Astrocyte (in vitro differentiated cells and primary cell): Measurements from ENCODE around the gene RNU6-7. TPM values are rescaled to one million over a fixed set of nuclear protein-coding genes. Genes with fewer than 3 reads are reported as not detected.
A peak's percentile ranks its signal among the peaks of the same experiment; 100 is the strongest.

ENCODE experiments used
- DNase-seq: peaks from one replicate; pipeline ENCODE4 v3.0.0-alpha.2; 2010; ENCODE audit warnings: low read depth
- FAIRE-seq: peaks from 2 replicates; lab custom pipeline; 2011; peaks lifted over from hg19 to GRCh38; lab: Jason Lieb, UNC
- H2AFZ ChIP-seq: 2 replicates; pipeline ENCODE4 v1.6.0; 2012; ENCODE audit warnings: low read depth, low read length, inconsistent platforms
- H3K27ac ChIP-seq: 2 replicates; pipeline ENCODE4 v1.5.1; 2011; ENCODE audit warnings: low read depth, low read length, inconsistent platforms
- H3K27me3 ChIP-seq: 2 replicates; pipeline ENCODE4 v1.6.0; 2011; ENCODE audit warnings: low read length, inconsistent platforms; ENCODE audit not compliant: insufficient read depth
- H3K36me3 ChIP-seq: 2 replicates; pipeline ENCODE4 v1.5.1; 2011; ENCODE audit warnings: low read length, inconsistent platforms; ENCODE audit not compliant: insufficient read depth
- H3K4me1 ChIP-seq: 2 replicates; pipeline ENCODE4 v1.5.1; 2011; ENCODE audit warnings: low read length, inconsistent platforms; ENCODE audit not compliant: insufficient read depth
- H3K4me2 ChIP-seq: 2 replicates; pipeline ENCODE4 v1.6.0; 2012; ENCODE audit warnings: low read length, inconsistent platforms
- H3K4me3 ChIP-seq: 2 replicates; pipeline ENCODE4 v1.5.1; 2011; ENCODE audit warnings: low read depth, mild to moderate bottlenecking, low read length, inconsistent platforms; ENCODE audit not compliant: insufficient read depth
- H3K79me2 ChIP-seq: 2 replicates; pipeline ENCODE4 v1.6.0; 2012; ENCODE audit warnings: mild to moderate bottlenecking, low read length, inconsistent platforms; ENCODE audit not compliant: insufficient read depth
- H3K9ac ChIP-seq: 2 replicates; pipeline ENCODE4 v1.6.0; 2012; ENCODE audit warnings: mild to moderate bottlenecking, low read length, inconsistent platforms
- H3K9me3 ChIP-seq: 2 replicates; pipeline ENCODE4 v1.5.1; 2012; ENCODE audit warnings: low read depth, mild to moderate bottlenecking, low read length, inconsistent platforms; ENCODE audit not compliant: insufficient read depth
- H4K20me1 ChIP-seq: 2 replicates; pipeline ENCODE4 v1.6.0; 2012; ENCODE audit warnings: low read length, inconsistent platforms; ENCODE audit not compliant: insufficient read depth
- H3K27ac Mint-ChIP-seq: one replicate; pipeline ENCODE4 v1.8.0; 2021; ENCODE audit warnings: mild to moderate bottlenecking, mixed read lengths; ENCODE audit not compliant: unreplicated experiment
- H3K27me3 Mint-ChIP-seq: one replicate; pipeline ENCODE4 v1.8.0; 2021; ENCODE audit warnings: low read depth, mixed read lengths; ENCODE audit not compliant: unreplicated experiment
- H3K36me3 Mint-ChIP-seq: one replicate; pipeline ENCODE4 v1.8.0; 2021; ENCODE audit warnings: low read depth, mixed read lengths; ENCODE audit not compliant: unreplicated experiment
- H3K4me1 Mint-ChIP-seq: one replicate; pipeline ENCODE4 v1.8.0; 2021; ENCODE audit warnings: low read depth, mixed read lengths; ENCODE audit not compliant: unreplicated experiment
- H3K4me3 Mint-ChIP-seq: one replicate; pipeline ENCODE4 v1.8.0; 2021; ENCODE audit warnings: mild to moderate bottlenecking, moderate library complexity, mixed read lengths; ENCODE audit not compliant: unreplicated experiment
- H3K9me3 Mint-ChIP-seq: one replicate; pipeline ENCODE4 v1.8.0; 2021; ENCODE audit warnings: mild to moderate bottlenecking, mixed read lengths; ENCODE audit not compliant: unreplicated experiment
- CTCF ChIP-seq: IDR thresholded peaks from 2 replicates; pipeline ENCODE4 v1.5.1; 2011; ENCODE audit warnings: low read depth, mild to moderate bottlenecking, inconsistent platforms, low read length, moderate library complexity; ENCODE audit not compliant: insufficient read depth
- EZH2 ChIP-seq: IDR thresholded peaks from 2 replicates; pipeline ENCODE4 v1.6.1; 2012; ENCODE audit warnings: mild to moderate bottlenecking, low read length, inconsistent platforms; ENCODE audit not compliant: insufficient read depth
- total RNA-seq: library from RNA; stranded (reverse); gene quantifications from 2 replicates; pipeline ENCODE4 v1.2.1, GENCODE V29; 2021

The RNU6-7 gene
- total RNA-seq, 1 donor from 2014 or later, result not detected

GRCh38 chr14:32224737-32225377 lies 23.0 kb downstream of the RNU6-7 start:
- no peaks in the 10 kb centered on the region for H3K9me3 Mint-ChIP-seq
- Histone ChIP-seq H3K9me3 (no peaks in the 10 kb centered on the region), H3K27me3 (no peaks in the 10 kb centered on the region), H3K27ac (no peak overlapping the region), H3K4me2 (peak overlapping the region; percentile 6), H3K4me3 (no peak overlapping the region), H3K9ac (no peak overlapping the region), H3K4me1 (peaks cover 12% of the 10 kb centered on the region), H3K79me2 (no peaks in the 10 kb centered on the region), H3K36me3 (no peaks in the 10 kb centered on the region), H2AFZ (no peak overlapping the region), H4K20me1 (no peaks in the 10 kb centered on the region)
- H3K4me1 Mint-ChIP-seq, result peaks cover 26% of the 10 kb centered on the region
- H3K27ac Mint-ChIP-seq, result no peak overlapping the region
- H3K36me3 Mint-ChIP-seq, result no peaks in the 10 kb centered on the region
- FAIRE-seq (no peak), DNase-seq (peak; percentile 62)
- no peaks in the 10 kb centered on the region for H3K27me3 Mint-ChIP-seq
- TF ChIP-seq CTCF (peak; percentile 59), EZH2 (no peak)
- no peak overlapping the region for H3K4me3 Mint-ChIP-seq

- H3K4me2 ChIP-seq, result peak overlapping the region; percentile 6
- H3K36me3 Mint-ChIP-seq, result no peaks in the 10 kb centered on the region
- H3K27me3 Mint-ChIP-seq, result no peaks in the 10 kb centered on the region
- H3K9ac ChIP-seq, result no peak overlapping the region
- H3K9me3 Mint-ChIP-seq, result no peaks in the 10 kb centered on the region
- no peak overlapping the region for H3K27ac Mint-ChIP-seq
- DNase-seq, result no peak
- no peaks in the 10 kb centered on the region for H4K20me1 ChIP-seq
- H3K4me3 ChIP-seq, result no peak overlapping the region
- no peak overlapping the region for H2AFZ ChIP-seq
- TF ChIP-seq EZH2, result no peak
- no peak for TF ChIP-seq CTCF
- H3K79me2 ChIP-seq, result no peaks in the 10 kb centered on the region
- peaks cover 18% of the 10 kb centered on the region for H3K4me1 ChIP-seq
- H3K9me3 ChIP-seq, result no peaks in the 10 kb centered on the region
- H3K4me3 Mint-ChIP-seq, result peak overlapping the region; percentile 2
- no peaks in the 10 kb centered on the region for H3K27me3 ChIP-seq
- H3K4me1 Mint-ChIP-seq, result peaks cover 32% of the 10 kb centered on the region
- no peak overlapping the region for H3K27ac ChIP-seq
- H3K36me3 ChIP-seq, result no peaks in the 10 kb centered on the region
- no peak for FAIRE-seq
Observed at GRCh38 chr14:32225378-32225920, 23.6 kb downstream of the RNU6-7 start.

- H3K36me3 ChIP-seq, result no peaks in the 10 kb centered on the region
- Mint-ChIP-seq H3K4me1 (peaks cover 36% of the 10 kb centered on the region), H3K4me3 (no peak overlapping the region), H3K27ac (no peak overlapping the region), H3K9me3 (no peaks in the 10 kb centered on the region), H3K36me3 (no peaks in the 10 kb centered on the region), H3K27me3 (no peaks in the 10 kb centered on the region)
- peak; percentile 54 for DNase-seq
- no peaks in the 10 kb centered on the region for H3K79me2 ChIP-seq
- no peaks in the 10 kb centered on the region for H3K27me3 ChIP-seq
- H3K4me3 ChIP-seq, result no peak overlapping the region
- no peaks in the 10 kb centered on the region for H4K20me1 ChIP-seq
- no peaks in the 10 kb centered on the region for H3K9me3 ChIP-seq
- H2AFZ ChIP-seq, result no peak overlapping the region
- FAIRE-seq, result no peak
- no peak overlapping the region for H3K4me2 ChIP-seq
- no peak overlapping the region for H3K9ac ChIP-seq
- no peak overlapping the region for H3K27ac ChIP-seq
- H3K4me1 ChIP-seq, result peaks cover 24% of the 10 kb centered on the region
- TF ChIP-seq CTCF (no peak), EZH2 (no peak)
Observed at GRCh38 chr14:32226056-32226455, 24.2 kb downstream of the RNU6-7 start.
